Stimulated activated CD8-positive, alpha-beta memory T cell treated with anti-CD3 and anti-CD28 coated beads, Interleukin-12 subunit alpha, Interleukin-12 subunit beta, amount 100 ng/mL, for 1 hour (primary cell): ENCODE measurements around the gene YIPF4.
"Not testable (repeated sequence)": the region's sequence is repeated elsewhere in the genome, so short reads cannot be mapped to it uniquely, and the experiment has no call there.

ENCODE experiments used
- DNase-seq: peaks from one replicate; pipeline ENCODE4 v3.0.0-alpha.2; 2020; ENCODE audit warnings: low read depth

Gene YIPF4

DNA sequence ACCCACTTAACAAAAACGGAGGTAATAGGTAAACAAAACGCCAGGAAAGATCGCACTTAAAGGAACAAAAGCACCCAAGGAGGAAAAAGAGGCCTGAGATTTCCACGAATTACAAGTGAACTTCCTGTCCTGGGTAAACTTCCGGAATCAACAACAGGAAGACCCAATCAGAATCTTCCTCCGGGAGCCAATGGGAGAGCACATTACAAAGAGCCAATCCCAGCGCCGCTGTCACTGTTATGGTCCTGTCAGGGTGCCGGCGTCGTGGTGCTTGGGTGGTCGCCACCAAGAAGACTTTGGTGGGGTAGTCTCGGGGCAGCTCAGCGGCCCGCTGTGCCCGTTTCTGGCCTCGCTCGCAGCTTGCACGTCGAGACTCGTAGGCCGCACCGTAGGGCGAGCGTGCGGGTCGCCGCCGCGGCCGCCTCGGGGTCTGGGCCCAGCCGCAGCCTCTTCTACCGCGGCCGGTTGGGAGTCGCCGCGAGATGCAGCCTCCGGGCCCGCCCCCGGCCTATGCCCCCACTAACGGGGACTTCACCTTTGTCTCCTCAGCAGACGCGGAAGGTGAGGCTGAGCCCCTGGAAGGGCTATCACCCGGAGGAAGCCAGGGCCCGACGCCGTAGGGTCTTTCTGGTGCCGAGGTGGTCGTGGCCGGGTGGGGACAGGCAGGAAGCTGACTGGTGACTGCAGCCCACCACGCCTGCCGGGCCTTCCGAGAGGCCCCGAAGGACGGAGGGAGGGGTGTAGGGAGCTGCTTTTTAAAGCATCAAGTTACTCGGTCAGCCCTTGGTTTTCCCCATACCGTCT, at the start of gene YIPF4:
TSS of gene YIPF4 (plus strand) at position 231 of the 804 bp plus-strand sequence. CDS start at position 483, 252 bp downstream.
- peak; percentile 82 for DNase-seq

DNA sequence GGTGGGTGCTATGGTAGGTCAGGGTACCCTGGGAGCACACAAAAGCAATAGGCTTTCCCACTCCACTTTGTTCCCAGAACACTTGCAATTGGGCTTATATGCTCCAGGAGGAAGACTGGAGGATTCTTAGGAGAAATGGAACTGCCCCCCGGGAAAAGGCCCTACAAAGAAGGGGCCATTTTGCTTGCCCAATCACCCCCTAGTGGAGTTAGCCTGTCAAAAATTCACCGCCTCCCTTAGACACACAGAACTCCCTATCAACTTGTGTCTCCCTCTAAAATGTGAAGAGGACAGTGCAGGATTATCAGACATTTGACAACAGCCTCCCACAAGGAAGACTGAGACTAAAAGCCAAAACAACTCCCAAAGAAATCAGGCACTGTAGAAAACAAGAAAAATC, 49.5 kb upstream of the YIPF4 start:
- no peak for DNase-seq

DNA sequence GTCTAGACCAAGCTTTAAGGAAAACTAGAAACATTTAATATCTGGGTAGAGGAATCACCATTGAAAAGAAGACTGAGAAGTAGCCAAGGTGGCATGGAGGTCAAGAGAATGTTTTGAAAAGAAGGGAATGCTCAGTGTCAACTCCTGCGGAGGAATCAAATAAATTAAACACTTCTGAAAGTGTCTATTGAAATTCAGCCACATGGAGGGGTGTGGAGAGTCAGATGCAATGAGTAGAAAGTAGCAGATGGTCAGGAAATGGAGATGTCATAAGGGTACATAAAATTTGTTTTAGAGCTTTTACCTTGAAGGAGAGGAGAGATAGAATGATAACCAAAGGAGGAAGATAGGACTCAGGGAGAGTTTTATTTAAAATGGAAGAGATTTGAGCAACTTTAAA, 48.1 kb upstream of the YIPF4 start:
- no peak for DNase-seq

DNA sequence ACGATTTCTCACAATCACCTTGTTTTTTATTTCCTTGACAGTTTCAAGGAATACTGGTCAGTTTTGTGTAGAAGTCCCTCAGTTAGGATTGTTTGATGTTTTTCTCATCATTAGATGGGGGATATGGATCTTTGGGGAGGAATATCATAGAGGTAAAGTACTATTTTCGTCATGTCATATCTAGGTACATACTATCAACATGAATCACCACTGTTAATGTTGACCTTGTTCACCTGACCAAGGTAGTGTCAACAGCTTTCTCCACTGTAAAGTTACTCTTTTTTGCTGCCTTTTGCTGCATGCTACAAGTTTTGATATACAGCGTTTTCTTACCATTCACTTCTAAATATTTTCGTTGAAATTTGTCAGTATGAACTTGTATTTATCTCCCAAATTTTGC, 45.7 kb upstream of the YIPF4 start:
- no peak for DNase-seq

DNA sequence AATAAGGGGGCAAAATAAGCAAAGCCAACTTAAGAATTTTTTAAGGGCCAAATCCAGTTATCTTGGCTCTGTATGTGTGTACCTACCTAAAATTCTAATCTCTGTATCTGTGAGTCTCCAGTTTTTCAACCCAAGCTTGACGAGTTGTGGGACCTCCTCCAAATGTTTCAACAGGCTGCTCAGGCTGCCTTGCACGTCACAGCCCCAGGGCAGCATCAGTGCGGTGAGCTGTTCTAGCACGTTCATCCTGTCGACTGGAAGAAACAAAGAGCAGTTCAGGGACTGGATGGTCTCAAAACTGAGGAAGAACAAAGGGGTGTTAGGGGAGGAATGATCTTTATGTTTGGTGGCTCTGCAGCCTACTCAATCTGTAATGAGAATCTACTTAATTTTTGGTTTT, 42.4 kb upstream of the YIPF4 start:
- no peak for DNase-seq

DNA sequence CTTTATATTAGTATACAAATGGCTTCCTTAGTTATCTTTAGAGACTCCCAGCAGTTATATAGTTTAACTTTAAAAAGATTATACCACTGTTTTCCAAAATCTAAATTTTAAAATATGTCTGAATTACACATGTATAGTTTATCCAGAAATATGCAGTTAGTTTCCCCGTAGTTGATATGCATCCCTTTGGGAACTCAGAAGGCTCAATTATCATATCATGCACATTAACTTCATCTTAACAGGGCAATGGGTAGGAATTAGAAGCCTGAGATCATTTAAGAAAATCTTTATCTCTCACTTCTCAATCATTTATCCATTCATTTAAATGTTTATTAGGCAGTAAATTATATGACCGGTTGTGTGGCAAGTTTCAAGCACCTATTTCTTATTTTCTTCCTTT, 40.2 kb upstream of the YIPF4 start:
- no peak for DNase-seq

DNA sequence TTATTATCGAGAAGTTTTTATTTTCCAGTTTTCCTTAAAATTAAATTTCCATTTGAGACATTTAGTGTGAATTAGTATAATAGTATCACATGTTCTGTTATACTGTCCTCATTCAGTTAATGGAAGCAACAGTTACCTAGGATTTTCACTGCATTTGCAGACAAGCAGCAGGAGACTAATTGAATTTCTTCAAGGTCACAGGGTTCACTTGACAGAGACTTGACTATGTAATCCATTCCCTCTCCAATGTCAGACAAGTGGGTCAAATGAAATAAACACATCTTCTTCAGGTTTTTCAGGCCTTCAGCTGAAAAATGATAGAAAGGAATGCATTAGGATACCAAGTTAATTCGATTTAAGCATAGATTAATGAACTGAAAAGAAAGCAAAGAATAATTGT, 39.7 kb upstream of the YIPF4 start:
- no peak for DNase-seq

DNA sequence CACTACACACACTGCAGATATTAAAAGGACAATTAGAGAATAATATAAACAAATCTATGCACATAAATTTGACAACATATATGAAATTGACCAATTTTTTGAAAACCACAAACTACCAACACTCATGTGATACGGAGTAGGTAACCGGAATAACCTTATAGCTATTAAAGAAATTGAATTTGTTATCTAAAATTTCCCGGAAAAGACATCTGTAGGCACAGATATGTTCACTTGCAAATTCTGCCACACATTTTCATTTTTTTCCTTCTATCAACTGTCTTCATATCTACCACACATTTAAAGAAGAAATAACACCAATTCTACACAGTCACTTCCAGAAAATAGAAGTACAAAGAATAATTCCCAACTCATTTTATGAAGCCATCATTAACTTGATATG, 35.4 kb upstream of the YIPF4 start:
- DNase-seq: no peak

DNA sequence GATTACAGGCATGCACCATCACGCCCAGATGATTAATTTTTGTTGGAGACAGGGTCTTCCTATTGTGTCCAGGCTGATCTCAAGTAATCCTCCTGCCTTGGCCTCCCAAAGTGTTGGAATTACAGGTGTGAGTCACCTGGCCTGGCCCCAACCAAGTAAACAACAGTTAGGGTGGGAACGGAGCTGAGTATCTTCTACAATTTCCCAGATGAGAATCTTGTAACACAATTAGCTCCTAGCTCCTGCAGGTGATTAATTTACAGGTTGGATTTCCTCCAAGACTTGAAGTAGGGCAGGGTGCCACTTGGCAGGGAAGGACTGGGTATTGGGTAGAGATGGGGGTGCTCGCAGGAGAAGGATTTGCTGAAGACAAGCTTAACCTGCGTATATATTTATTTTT, 30.8 kb upstream of the YIPF4 start:
- no peak for DNase-seq

DNA sequence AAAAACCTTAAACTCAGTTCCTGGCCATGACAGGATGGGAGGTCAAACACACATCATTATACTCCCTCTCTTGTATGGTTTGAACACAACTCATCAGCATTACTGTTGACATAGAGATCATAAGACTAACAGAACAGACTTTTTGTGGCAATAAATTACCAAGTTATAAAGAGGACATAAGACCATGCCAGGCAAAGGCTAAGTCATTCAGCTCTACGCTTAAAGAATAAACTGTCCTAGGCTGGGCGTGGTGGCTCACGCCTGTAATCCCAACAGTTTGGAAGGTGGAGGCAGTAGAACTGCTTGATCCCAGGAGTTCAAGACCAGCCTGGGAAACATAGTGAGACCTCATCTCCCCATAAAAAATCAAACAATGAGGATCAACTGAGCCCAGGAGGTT, 29.4 kb upstream of the YIPF4 start:
- no peak for DNase-seq

DNA sequence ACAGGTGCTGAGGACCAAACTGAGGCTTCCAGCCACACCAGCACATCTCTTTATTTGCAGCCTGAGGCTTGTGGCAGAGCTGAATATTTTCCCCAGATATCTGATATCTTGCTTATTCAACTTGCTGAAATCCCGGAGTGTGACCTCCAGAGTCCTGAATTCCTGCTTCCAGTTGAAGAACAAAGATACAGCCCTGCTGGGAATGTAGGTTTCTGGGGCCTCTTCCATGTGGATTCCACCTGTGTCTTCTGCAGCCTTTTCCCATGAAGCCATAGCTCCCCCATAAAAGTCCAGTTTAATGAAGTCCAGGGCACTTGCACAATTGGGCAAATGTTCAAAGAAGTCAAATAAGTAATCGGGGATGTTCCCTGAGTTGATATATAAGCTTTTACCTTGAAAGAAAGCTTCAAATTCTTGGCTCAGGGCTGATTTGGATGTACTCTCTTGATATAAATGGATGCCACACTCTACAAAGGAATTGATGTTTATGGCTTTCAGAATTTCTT, 27.9 kb upstream of the YIPF4 start:
- no peak for DNase-seq

DNA sequence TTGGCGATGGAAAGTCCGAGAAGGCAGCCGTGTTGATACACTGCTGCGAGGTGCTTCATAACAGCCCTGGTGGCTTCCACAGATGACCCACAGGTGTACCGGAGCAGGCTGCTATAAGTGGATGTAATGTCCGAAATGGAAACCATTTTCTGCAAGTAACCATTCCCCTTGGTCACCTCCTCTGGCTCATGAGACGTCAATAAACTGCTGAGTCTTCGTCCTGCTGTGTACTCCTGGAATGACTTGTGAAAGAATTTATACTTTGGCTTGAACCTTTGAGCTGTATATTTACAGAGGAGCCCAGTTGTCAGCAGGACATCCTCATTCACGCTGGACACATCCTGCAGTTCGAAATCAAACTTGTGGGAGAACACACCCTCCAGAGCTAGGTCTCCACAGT, 27.4 kb upstream of the YIPF4 start:
- no peak for DNase-seq

DNA sequence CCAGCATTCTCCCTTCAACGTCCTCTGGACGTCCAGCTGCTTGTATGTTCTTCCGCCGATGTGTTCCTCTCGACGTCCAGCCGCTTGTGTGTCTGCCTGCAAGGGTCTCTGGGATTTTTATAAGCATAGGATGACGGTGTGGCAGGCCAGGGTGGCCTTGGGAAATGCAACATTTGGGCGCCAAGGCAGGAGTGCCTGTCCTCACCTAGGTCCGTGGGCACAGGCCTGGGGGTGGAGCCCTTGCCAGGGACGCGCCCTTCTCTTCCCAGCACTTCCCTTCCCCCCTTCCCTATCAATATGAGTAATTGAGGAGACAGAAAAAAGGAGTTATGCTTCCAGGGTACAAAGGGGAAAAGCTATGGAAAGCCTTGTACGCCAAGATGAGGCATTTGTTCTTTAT, 19.5 kb upstream of the YIPF4 start:
- DNase-seq: no peak

DNA sequence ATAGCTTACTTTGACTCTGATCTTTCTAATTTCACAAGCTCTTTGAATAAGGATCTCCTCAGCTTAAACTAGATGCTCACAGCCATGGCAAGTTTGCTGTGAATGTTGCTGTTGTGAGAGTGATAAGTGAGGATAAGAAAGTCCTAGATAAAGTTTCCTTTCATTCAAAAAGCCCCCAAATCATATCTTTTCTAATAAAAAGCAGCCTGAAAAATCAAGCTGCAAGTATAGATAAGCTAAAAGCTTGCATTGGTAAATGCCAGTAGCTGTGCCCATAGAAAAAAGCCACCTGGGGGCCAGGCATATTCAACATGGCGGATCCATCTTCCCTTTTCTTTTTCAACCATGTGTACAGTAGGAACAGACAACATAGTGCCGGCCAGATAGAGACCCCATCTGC, 17.3 kb upstream of the YIPF4 start:
- no peak for DNase-seq

DNA sequence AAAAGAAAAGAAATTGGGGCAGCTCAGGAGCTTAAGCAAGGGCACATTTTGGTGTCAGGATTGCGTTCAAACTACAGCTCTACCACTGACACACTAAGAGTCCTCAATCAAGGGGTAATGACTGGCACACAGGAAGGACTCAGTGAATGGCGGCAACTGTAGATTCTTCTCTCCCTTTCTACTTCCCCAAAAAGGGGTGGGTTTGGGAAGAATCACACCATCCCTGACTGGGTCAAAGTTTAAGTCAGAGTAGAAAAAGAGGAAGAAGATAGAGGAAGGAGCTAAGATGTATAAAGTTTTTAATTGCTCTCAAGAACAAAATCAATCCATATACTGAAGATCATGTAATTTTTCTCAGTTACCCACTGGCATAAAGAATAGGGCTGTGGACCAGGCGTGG, 15.6 kb upstream of the YIPF4 start:
- no peak for DNase-seq

DNA sequence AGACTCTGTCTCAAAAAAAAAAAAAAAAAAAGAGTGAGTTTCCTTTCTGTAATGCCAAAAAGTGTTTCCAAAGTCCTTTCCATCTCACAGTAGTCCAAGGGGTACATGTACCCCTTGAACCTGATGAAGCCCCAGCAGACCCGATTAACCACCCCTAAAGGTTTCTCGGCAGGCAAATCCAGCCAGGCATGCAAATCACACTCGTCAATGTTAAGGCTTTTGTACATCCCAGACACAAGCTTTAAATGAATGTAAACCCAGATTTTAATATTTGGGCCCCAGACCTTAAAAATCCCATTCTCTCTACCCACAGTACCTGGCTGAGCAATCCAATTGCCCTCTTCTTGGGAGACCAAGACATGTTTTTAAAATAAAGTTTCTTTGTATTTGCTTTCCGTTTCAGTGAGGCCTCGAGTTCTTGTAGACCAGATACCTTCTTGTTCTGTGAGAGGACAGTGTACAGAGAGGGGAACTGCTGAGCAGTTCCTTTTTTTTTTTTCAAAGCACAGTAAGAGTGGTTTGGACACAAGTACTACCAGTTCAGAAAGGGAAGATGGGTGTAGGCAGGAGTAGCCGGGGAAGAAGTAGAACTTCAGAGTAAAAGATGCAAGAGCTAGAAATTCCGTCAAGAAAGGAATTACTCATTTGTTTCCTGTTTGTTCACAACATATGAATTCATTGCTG, 13.1 kb upstream of the YIPF4 start, which contains the start of gene NLRC4:
TSS of gene NLRC4 (minus strand) at position 465 of the 684 bp plus-strand sequence. CDS start 8,111 bp downstream, outside the sequence.
- no peak for DNase-seq

DNA sequence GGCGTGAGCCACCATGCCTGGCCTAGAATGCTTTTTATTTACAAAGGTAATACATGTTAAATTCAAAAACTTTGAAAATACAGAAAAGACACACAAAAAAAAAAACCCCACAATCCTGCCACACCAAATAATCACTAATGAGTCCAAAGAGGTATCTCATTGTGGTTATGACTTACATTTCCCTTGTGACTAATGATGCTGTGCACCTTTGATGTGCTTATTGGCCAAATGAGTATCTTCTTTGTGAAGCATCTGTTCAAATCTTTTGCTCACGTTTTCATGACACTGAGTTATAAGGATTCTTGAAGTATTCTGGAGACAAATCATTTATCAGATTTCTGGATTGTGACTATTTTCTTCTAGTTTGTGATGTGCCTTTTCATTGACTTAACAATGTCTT, 6.6 kb upstream of the YIPF4 start:
- no peak for DNase-seq

DNA sequence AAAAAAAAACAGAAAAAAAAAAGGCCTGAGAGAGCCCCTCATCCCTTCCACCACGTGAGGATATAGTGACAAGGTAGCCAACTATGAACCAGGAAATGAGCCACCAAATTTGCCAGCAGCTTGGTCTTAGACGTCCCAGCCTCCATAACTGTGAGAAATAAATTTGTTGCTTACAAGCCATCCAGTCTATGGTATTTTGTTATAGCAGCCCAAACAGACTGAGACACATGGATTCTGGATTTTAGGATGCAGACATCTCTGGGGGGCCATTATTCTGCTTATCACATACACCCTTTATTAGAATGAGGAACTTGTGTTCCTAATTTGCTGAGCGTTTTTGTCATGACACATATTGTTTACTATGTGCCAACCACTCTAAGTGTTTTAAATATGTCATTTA, 5.4 kb upstream of the YIPF4 start:
- no peak for DNase-seq

DNA sequence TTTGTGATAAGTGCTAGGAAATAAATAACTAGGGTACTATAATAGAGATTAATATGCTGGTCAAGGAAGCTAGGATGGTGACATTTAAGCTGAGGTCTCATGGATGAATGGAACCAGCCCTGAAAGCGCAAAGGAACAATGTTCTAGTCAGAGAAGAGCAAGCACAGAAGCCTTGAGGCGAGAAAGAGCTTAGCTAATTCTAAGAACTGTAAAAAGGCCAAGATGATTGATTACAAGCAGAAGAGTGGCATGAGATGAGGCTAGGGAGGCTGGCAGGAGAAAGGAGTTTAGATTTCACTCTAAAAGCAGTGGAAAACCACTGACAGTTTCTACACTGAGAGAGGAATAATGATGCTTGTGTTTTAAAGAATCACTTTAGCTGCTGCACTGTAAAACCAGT, 3.4 kb upstream of the YIPF4 start:
- no peak for DNase-seq

DNA sequence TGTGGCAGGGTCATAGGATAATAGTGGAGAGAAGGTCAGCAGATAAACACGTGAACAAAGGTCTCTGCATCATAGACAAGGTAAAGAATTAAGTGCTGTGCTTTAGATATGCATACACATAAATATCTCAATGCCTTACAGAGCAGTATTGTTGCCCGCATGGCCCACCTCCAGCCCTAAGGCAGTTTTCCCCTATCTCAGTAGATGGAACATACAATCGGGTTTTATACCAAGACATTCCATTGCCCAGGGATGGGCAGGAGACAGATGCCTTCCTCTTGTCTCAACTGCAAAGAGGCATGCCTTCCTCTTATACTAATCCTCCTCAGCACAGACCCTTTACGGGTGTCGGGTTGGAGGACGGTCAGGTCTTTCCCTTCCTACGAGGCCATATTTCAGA, 1.9 kb upstream of the YIPF4 start:
- not testable (repeated sequence) for DNase-seq

DNA sequence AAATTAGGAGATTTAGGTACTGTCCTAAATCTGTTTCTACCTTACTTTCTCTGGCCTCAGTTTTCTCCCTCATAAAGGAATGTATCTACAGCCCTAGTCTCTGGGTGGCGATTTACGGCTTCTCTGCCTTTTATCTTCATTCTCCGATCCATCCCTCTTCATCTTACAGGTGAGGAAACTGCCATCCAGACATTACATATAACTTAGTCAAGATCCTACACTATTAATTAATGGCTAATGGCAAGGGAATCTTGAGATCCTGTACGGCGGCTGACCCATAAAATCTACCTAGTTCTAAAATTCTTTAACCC, 386 bp upstream of the YIPF4 start:
- no peak for DNase-seq

DNA sequence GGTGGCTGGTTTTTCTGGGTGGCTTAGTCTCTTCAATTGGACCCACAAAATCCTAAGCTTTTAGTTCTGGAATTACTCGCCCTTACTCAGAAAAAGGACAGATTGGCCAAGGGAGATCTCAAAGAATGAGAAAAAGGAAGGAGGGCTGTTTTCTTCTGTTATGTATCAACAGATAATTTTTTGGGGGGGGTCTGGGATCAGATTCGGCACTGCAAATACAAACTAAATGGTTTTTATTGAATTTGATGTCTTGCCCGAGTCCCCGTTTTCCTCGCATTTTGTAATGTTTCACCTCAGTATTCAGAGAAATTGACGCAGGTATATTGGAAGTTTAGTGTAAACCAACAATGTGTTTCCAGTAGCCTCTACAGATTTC, 762 bp downstream of the YIPF4 start:
- no peak for DNase-seq

DNA sequence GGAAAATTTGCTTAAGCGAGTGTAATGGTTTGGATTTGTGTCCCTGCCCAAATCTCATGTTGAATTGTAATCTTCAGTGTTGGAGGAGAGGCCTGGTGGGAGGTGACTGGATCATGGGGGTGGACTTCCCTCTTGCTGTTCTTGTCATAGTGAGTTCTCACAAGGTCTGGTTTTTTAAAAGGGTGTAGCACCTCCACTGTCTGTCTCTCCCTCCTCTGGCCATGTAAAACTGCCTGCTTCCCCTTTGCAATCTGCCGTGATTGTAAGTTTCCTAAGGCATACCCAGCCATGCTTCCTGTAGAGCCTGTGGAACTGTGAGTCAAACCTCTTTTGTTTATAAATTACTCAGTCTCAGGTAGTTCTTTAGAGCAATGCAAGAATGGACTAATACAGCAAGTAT, 6.6 kb downstream of the YIPF4 start:
- no peak for DNase-seq
